SK-MEL-5 (cell line): Measurements from ENCODE around the gene PDE6D. TPM values are rescaled to one million over a fixed set of nuclear protein-coding genes. Genes with fewer than 3 reads are reported as not detected.
"Not testable (repeated sequence)": the region's sequence is repeated elsewhere in the genome, so short reads cannot be mapped to it uniquely, and the experiment has no call there.

Experiments used
- DNase-seq: peaks from one replicate; pipeline ENCODE4 v3.0.0-alpha.2; 2016; ENCODE audit warnings: low read depth, low spot score
- in situ Hi-C: cut with HindIII; loops from 2 replicates; pipeline ENCODE4 v1.10.0; 2016; ENCODE audit warnings: low sequenced_read_pairs, high pct_unique_total_duplicates, low pct_unique_long_range_greater_than_20kb
- total RNA-seq: library from RNA; depleted of rRNA; stranded (reverse); fragments of >200 nt; shearing (Covaris generic); gene quantifications from 2 replicates; pipeline ENCODE4 v1.2.3, GENCODE V29; 2014

Gene PDE6D
- total RNA-seq, 1 experiment from 2014 or later = 37.7 TPM

GRCh38 chr2:231727621-231728020 lies 53.5 kb downstream of the PDE6D start:
- in situ Hi-C loops = no loop called here
- DNase-seq = no peak

GRCh38 chr2:231726276-231726675 lies 54.8 kb downstream of the PDE6D start:
- in situ Hi-C loops = no loop called here
- no peak for DNase-seq

GRCh38 chr2:231725476-231725875 lies 55.6 kb downstream of the PDE6D start:
- in situ Hi-C loops = no loop called here
- no peak for DNase-seq

GRCh38 chr2:231722721-231723307 lies 58.3 kb downstream of the PDE6D start:
- in situ Hi-C loops = no loop called here
- DNase-seq = no peak

GRCh38 chr2:231720987-231721966 lies 59.8 kb downstream of the PDE6D start:
- DNase-seq = no peak
- in situ Hi-C loops = no loop called here

GRCh38 chr2:231720292-231720986 lies 60.6 kb downstream of the PDE6D start:
- in situ Hi-C loops = no loop called here
- no peak for DNase-seq

- no peak for DNase-seq
- in situ Hi-C loops = no loop called here
Observed at GRCh38 chr2:231718799-231719198, 62.3 kb downstream of the PDE6D start.

GRCh38 chr2:231717281-231718171 lies 63.6 kb downstream of the PDE6D start:
- in situ Hi-C loops = no loop called here
- DNase-seq = no peak

GRCh38 chr2:231716666-231717280 lies 64.3 kb downstream of the PDE6D start:
- DNase-seq = no peak
- in situ Hi-C loops = no loop called here

GRCh38 chr2:231715988-231716616 lies 65.0 kb downstream of the PDE6D start:
- no peak for DNase-seq
- in situ Hi-C loops = no loop called here

- DNase-seq = no peak
- in situ Hi-C loops = no loop called here
Observed at GRCh38 chr2:231715499-231715837, 65.6 kb downstream of the PDE6D start.

GRCh38 chr2:231714639-231715498 lies 66.2 kb downstream of the PDE6D start:
- DNase-seq = peak; percentile 76
- in situ Hi-C loops = no loop called here

GRCh38 chr2:231713730-231714638 lies 67.1 kb downstream of the PDE6D start:
- in situ Hi-C loops = no loop called here
- DNase-seq = peak; percentile 88

GRCh38 chr2:231713406-231713729 lies 67.7 kb downstream of the PDE6D start:
- DNase-seq, in situ Hi-C loops: not testable (repeated sequence)

GRCh38 chr2:231712451-231713021 lies 68.5 kb downstream of the PDE6D start:
- in situ Hi-C loops, DNase-seq: not testable (repeated sequence)
